ENCODE results near the gene ZBP1.

DNA sequence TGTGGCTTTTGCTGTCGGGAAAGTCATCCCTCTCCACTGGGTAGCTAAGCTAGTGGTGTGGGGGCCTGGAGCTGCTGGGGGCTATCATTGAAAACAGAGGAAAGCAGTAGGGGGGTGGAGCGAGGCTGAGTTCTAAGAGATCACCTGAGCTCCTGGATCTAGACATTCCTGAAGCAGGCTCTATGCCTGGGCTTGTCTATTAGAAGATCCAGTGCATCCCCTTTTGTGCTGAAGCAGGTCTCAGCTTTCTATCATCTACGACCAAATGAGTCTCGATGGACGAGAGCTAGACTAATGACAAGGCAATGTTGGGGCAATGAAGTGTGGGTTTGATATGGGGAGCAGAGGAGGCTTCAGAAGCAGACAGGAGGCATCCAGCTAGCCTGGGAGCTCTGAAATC is 18.5 kb downstream of the ZBP1 start:
- no peak for TF ChIP-seq EP300 (IDR thresholded peaks at IDR 0.05; ENCODE audit: borderline replicate concordance)
- TF ChIP-seq, protein P1, sequence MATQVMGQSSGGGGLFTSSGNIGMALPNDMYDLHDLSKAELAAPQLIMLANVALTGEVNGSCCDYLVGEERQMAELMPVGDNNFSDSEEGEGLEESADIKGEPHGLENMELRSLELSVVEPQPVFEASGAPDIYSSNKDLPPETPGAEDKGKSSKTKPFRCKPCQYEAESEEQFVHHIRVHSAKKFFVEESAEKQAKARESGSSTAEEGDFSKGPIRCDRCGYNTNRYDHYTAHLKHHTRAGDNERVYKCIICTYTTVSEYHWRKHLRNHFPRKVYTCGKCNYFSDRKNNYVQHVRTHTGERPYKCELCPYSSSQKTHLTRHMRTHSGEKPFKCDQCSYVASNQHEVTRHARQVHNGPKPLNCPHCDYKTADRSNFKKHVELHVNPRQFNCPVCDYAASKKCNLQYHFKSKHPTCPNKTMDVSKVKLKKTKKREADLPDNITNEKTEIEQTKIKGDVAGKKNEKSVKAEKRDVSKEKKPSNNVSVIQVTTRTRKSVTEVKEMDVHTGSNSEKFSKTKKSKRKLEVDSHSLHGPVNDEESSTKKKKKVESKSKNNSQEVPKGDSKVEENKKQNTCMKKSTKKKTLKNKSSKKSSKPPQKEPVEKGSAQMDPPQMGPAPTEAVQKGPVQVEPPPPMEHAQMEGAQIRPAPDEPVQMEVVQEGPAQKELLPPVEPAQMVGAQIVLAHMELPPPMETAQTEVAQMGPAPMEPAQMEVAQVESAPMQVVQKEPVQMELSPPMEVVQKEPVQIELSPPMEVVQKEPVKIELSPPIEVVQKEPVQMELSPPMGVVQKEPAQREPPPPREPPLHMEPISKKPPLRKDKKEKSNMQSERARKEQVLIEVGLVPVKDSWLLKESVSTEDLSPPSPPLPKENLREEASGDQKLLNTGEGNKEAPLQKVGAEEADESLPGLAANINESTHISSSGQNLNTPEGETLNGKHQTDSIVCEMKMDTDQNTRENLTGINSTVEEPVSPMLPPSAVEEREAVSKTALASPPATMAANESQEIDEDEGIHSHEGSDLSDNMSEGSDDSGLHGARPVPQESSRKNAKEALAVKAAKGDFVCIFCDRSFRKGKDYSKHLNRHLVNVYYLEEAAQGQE (IDR thresholded peaks at IDR 0.05; ENCODE audit: low read depth), result no peak
- no peak for TF ChIP-seq TAF1 (IDR thresholded peaks at IDR 0.05; ENCODE audit: low read depth)
- no peak for TF ChIP-seq CEBPB (IDR thresholded peaks at IDR 0.05)
- TF ChIP-seq RAD21 (IDR thresholded peaks at IDR 0.05; ENCODE audit: low read depth), result no peak
- TF ChIP-seq CREB1 (IDR thresholded peaks at IDR 0.05; ENCODE audit: low read depth), result no peak
- TF ChIP-seq, protein P2, sequence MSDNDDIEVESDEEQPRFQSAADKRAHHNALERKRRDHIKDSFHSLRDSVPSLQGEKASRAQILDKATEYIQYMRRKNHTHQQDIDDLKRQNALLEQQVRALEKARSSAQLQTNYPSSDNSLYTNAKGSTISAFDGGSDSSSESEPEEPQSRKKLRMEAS (IDR thresholded peaks at IDR 0.05), result no peak
- TF ChIP-seq ZBTB7A (IDR thresholded peaks at IDR 0.05; ENCODE audit: low read depth), result no peak
- no peak for TF ChIP-seq NFIC (IDR thresholded peaks at IDR 0.05)
- no peak for TF ChIP-seq TEAD4 (IDR thresholded peaks at IDR 0.05)
- no peak for TF ChIP-seq YY1 (IDR thresholded peaks at IDR 0.05; ENCODE audit: low read depth)
